NOMO-1 (cell line): Measurements from ENCODE around the gene TSPAN31.

Experiments
- DNase-seq, 2 experiments: peaks; one replicate each; lab custom pipeline; 2025; ENCODE audit not compliant: unreplicated experiment in 2 of 2; lab: John Stamatoyannopoulos, UW

The TSPAN31 gene

DNA sequence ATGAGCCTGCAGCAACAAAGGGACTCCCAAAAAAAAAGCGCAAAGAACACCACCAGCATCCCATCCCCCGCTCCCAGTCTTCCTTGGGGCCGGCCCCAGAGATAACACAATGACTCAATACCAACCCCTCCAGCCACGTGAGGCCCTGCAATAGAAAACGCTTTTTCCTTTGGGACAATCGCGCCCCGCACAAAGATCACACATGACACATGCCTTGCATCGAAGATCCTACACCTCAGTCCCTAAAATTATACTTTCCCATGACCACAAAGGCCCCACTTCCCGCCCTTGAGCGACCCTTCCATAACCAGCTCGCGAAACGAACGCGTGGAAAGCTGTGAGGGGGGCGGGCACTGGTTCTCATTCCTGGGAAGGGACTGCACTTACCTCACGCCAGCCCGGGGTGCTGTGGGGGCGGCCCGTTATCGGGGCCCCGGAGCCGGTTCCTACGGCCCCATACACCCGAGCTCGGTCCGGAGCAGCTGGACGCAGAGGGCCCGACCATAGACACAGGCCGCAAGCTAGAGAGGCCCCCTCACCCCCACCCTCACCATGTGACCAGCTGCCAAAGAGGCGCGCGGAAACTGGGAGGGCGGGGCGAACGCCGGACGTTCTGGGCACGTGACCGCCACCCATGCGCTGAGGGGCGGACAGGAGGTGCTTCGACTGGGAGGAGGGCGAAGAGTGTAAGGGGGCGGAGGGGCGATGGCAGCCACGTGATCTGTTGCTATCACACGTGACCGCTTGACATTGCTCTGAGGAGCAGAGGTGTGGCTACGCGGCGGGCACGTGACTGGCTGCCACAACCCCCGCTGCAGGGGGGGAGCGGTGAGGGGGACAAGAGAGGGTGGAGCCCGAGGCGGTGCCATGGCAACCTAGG is 7.2 kb downstream of the TSPAN31 start, which contains the start of gene CDK4:
TSS of gene CDK4 (minus strand) at position 523 of the 880 bp plus-strand sequence. CDS start 593 bp downstream, outside the sequence.
- DNase-seq: peak; percentile 99

DNA sequence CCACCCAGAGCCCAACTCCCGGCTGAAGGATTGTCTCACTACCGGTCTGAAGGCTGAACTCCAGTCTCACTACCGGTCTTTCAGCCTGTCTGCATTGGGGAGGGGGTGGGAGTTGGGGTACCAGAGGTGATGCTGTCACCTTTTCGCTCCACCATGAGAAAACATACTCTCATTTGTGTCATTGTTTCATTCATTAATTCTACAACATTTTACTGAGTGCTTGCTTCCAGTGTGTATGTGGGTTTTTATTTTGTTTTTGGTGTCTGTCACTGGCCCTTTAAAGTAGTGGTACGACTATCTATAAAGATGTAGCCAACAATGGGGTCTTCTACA is 7.8 kb downstream of the TSPAN31 start:
- no peak for DNase-seq

GRCh38 chr12:57753756-57754337 is 9.0 kb downstream of the TSPAN31 start:
- no peak for DNase-seq

- DNase-seq: peak; percentile 36 to 57
Observed at GRCh38 chr12:57754411-57755193, 9.8 kb downstream of the TSPAN31 start, which contains the start of gene MARCHF9. MARCHF9 (plus strand) TSS chr12:57755103; CDS start chr12:57755529, 426 bp downstream.

GRCh38 chr12:57755194-57755453 is 10.3 kb downstream of the TSPAN31 start:
- no peak for DNase-seq

- peak in 1 of 2 experiments; percentile 58 for DNase-seq
Observed at GRCh38 chr12:57755454-57756372, 10.9 kb downstream of the TSPAN31 start.

DNA sequence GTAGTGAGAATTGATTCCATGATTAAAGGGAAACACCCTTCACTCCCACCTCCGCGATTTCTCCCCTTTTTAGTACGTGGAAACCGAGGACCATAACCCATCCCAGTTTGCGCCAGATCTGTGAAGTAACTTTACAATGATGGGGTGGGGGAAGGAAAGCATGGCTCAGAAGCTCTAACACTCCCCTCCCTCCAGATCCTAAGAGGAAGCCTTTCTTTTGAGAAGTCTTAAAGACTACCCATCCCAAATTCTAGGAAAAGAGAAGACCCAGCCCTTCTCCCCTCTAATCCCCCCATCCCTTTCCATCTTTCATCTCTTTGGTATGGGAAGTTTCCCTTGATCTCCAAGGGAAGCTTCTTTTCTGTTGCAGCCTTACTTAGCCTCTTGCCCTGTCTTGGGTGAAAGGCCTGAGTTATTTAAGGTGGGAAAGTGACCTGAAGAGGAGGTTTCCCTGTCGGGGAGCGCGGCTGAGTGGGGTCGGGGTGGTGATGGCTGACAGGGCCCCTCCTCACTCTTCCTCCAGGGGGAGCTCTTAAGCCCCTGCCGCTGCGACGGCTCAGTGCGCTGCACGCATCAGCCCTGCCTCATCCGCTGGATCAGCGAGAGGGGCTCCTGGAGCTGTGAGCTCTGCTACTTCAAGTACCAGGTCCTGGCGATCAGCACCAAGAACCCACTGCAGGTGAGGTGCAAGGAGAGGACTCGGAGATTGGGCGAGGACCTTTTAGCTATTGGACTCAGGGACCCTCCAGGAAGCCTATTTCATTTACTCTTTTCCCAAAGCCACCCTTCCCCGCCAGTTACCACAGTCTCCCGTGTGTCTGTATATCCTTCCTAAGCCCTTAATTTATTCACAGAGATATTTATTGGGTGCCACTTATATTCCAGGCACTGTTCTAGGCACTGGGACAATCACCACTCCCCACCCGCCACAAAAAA is 11.8 kb downstream of the TSPAN31 start:
- DNase-seq: peak; percentile 42 to 58

DNA sequence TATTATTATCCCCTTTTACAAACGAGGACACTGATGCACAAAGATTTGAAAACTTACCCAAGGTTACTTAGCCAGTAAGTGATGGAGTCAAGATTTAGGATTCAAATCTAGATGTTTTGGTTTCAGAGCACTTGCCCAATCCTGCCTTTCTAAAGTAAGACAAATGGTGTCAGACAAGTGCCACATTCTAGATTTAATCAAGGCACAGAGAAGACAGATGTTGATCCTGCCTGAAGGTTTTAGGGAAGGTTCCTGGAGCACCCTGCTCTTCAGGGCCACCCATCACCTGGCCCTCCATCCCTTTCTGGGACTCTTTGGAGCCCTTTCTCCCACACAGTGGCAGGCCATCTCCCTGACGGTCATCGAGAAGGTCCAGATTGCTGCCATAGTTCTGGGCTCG is 12.9 kb downstream of the TSPAN31 start:
- DNase-seq: no peak

DNA sequence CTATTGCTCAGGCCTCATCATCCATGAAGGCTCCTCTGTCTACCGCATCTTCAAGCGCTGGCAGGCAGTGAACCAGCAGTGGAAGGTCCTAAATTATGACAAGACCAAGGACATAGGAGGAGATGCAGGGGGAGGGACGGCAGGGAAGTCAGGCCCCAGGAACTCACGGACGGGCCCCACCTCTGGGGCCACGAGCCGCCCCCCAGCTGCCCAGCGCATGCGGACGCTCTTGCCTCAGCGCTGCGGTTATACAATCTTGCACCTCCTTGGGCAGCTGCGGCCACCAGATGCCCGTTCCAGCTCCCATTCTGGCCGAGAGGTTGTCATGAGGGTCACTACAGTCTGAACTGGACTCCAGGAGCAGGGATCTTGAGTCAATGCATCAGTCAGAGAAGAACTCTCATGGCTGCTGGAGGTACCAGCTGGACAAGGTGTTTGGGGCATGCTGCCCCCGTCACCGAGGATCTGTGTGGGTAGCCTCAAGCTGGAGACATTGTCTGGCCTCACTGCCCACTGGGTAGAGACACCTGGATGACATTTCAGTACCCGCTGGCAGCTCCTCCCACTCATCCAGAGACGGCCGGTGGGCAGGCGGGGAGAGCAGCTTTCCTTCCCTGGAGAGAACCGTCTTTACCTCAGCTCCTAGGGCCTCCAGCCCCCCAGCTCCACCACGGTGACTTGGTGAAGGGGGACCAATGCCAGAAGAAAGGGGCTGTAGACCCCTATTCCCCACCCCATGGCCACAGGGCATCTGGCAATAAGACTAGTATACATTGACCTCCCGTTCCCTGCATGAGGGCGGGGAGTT is 13.9 kb downstream of the TSPAN31 start:
- DNase-seq: no peak

GRCh38 chr12:57759360-57759980 is 14.6 kb downstream of the TSPAN31 start:
- peak in 1 of 2 experiments; percentile 28 for DNase-seq

- no peak for DNase-seq
Observed at GRCh38 chr12:57760347-57760982, 15.6 kb downstream of the TSPAN31 start.

- DNase-seq: no peak
Observed at GRCh38 chr12:57761391-57761998, 16.7 kb downstream of the TSPAN31 start.

GRCh38 chr12:57762463-57762862 is 17.6 kb downstream of the TSPAN31 start:
- no peak for DNase-seq

GRCh38 chr12:57763881-57764661 is 19.2 kb downstream of the TSPAN31 start:
- no peak for DNase-seq

DNA sequence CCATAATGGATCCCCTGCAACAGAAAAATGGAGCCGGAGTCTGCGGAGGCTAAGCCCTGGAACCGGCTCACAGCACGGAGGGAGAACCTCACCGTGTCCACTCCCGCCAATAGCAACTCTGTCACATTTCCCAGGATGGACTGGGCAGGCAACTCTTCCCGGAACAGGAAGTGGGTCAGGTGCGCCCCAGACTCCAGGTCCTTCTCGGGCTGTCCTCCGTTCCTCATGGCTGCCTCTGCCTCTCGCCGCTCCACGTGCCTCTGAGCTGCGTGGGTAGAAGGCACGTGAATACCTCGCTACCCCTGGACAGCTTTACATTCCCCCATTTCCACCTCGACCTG is 19.8 kb downstream of the TSPAN31 start:
- DNase-seq: no peak

GRCh38 chr12:57765003-57765697 is 20.3 kb downstream of the TSPAN31 start:
- peak in 1 of 2 experiments; percentile 45 for DNase-seq
